ENCODE data around the gene TRIO. TPM values are rescaled to one million over a fixed set of nuclear protein-coding genes. Genes with fewer than 3 reads are reported as not detected.
"Not testable (repeated sequence)": the region's sequence is repeated elsewhere in the genome, so short reads cannot be mapped to it uniquely, and the experiment has no call there.

Gene TRIO
- polyA plus RNA-seq (2011; rRNA removed) (124 and 176 TPM in 2 replicates), polyA minus RNA-seq (2011; rRNA and poly(A)+ RNA removed) (522 and 534 TPM in 2 replicates)

DNA sequence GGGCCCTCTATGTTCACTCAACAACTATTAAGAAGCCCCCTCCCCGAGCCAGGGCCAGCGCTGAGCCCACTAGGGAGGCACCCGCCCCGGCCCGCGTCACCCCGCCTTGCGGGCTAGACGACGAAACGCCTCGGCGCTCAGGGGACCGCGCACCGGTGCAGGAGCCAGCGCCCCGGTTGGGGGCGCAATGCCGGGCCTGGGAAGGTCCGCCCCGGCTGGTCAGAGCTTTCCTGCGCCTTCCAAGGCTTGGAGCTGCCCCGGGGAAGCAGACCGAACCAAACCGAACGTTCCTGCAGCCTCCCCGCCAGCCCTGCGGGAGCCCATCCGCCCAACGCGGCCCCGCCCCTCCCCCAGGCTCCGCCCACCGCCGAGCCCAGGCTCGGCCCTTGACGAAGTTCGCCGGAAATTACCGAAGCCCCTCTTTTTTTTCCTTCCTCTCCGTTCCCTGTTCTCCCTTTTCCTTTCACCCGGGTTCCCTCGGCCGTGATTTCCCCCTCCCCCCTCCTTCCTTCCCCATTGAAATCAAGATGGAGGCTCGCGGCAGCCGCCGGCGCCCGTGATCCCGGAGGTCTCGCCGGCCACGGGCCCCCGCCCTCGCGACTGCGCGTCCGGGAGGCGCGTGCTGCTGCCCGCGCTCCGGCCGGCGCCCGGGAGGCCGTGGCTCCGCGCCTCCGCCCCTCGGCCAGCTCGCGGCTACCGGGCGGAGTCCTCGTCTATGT, at the start of gene TRIO:
Gene TRIO, plus strand, starts transcription at position 516 of the 719 bp plus-strand sequence. CDS start 384 bp downstream, outside the sequence.
- DNase-seq (ENCODE audit: low read depth): peak; percentile 50
- H3K36me3 ChIP-seq (ENCODE audit: control insufficient read depth, insufficient read depth, low read length): no peaks in the 10 kb centered on the region; the same call in 1 of the 2 replicates
- no peaks in the 10 kb centered on the region for H3K27me3 ChIP-seq (ENCODE audit: control insufficient read depth, insufficient read depth, low read length)
- H3K4me3 ChIP-seq (ENCODE audit: low read depth, low read length): peak within 1 kb of the TSS; percentile 96
- ChIA-PET CTCF (interaction anchor here (1.3 to 4.5 kb wide), 4 partner anchors 24 to 127 kb away, joined by 5 to 18 read pairs (median 6); no protein-coding TSS in a partner anchor), POLR2A (no interaction called here)
- TF ChIP-seq, protein P1, sequence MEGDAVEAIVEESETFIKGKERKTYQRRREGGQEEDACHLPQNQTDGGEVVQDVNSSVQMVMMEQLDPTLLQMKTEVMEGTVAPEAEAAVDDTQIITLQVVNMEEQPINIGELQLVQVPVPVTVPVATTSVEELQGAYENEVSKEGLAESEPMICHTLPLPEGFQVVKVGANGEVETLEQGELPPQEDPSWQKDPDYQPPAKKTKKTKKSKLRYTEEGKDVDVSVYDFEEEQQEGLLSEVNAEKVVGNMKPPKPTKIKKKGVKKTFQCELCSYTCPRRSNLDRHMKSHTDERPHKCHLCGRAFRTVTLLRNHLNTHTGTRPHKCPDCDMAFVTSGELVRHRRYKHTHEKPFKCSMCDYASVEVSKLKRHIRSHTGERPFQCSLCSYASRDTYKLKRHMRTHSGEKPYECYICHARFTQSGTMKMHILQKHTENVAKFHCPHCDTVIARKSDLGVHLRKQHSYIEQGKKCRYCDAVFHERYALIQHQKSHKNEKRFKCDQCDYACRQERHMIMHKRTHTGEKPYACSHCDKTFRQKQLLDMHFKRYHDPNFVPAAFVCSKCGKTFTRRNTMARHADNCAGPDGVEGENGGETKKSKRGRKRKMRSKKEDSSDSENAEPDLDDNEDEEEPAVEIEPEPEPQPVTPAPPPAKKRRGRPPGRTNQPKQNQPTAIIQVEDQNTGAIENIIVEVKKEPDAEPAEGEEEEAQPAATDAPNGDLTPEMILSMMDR (IDR thresholded peaks at IDR 0.05; ENCODE audit: insufficient read depth, low read depth, low read length): peak; percentile 61

- H3K4me3 ChIP-seq (ENCODE audit: low read depth, low read length); H3K27me3 ChIP-seq (ENCODE audit: control insufficient read depth, insufficient read depth, low read length); POLR2A ChIA-PET; H3K36me3 ChIP-seq (ENCODE audit: control insufficient read depth, insufficient read depth, low read length); DNase-seq (ENCODE audit: low read depth): not testable (repeated sequence)
- CTCF ChIA-PET: interaction anchor here (1.2 kb wide), 1 partner anchor 59 kb away, joined by 4 read pairs; no protein-coding TSS in a partner anchor
Measured at GRCh38 chr5:14097380-14097779, 45.8 kb upstream of the TRIO start.

DNA sequence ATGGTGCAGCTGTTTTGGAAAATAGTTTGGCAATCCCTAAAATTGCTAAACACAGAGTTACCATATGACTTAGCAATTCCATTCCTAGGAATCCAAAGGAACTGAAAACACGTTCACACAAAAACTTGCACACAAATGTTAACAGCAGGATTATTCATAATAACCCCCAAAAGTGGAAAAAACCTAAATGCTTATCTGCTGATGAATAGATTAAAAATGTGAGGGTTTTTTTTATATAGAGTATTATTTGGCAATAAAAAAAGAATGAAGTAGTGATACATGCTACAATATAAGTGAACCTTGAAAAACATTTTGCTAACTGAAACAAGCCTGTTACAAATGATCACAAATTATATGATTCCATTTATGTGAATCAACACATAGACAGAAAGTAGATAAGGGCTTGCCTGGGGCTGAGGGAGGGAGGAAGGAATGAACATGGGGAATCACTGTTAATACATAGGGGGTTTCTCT, 45.1 kb upstream of the TRIO start:
- DNase-seq (ENCODE audit: low read depth): peak; percentile 91
- no peak overlapping the region for H3K4me3 ChIP-seq (ENCODE audit: low read depth, low read length)
- CTCF ChIA-PET: no interaction called here
- POLR2A ChIA-PET: no interaction called here
- no peaks in the 10 kb centered on the region for H3K27me3 ChIP-seq (ENCODE audit: control insufficient read depth, insufficient read depth, low read length)
- H3K36me3 ChIP-seq (ENCODE audit: control insufficient read depth, insufficient read depth, low read length): no peaks in the 10 kb centered on the region
- TF ChIP-seq, protein P1 (IDR thresholded peaks at IDR 0.05; ENCODE audit: insufficient read depth, low read depth, low read length): no peak

DNA sequence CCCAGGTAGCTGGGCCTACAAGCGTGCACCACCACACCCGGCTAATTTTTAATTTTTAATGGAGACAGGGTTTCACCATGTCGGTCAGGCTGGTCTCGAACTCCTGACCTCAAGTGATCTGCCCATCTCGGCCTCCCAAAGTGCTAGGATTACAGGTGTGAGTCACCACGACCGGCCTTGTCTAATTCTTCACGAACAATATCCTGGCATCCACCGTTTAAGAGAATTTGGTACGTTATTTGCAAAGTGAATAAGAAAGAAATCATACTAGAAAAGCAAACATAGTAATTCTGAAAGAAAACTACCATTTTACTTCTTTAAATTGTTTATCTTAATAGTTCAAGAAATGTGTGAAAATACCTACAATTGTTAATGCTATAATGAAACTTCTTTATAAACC, 42.9 kb upstream of the TRIO start:
- POLR2A ChIA-PET: no interaction called here
- DNase-seq (ENCODE audit: low read depth): no peak
- TF ChIP-seq, protein P1 (IDR thresholded peaks at IDR 0.05; ENCODE audit: insufficient read depth, low read depth, low read length): no peak
- H3K36me3 ChIP-seq (ENCODE audit: control insufficient read depth, insufficient read depth, low read length): no peaks in the 10 kb centered on the region
- no peaks in the 10 kb centered on the region for H3K27me3 ChIP-seq (ENCODE audit: control insufficient read depth, insufficient read depth, low read length)
- CTCF ChIA-PET: interaction anchor here (1.0 kb wide), 1 partner anchor 65 kb away, joined by 3 read pairs; no protein-coding TSS in a partner anchor
- no peak overlapping the region for H3K4me3 ChIP-seq (ENCODE audit: low read depth, low read length)

GRCh38 chr5:14101922-14102321, 41.2 kb upstream of the TRIO start:
- DNase-seq (ENCODE audit: low read depth): no peak
- Histone ChIP-seq H3K36me3 (ENCODE audit: control insufficient read depth, insufficient read depth, low read length) (no peaks in the 10 kb centered on the region), H3K27me3 (ENCODE audit: control insufficient read depth, insufficient read depth, low read length) (no peaks in the 10 kb centered on the region), H3K4me3 (ENCODE audit: low read depth, low read length) (no peak overlapping the region)
- POLR2A ChIA-PET: interaction anchor here (1.1 kb wide), 1 partner anchor 55 kb away, joined by 3 read pairs; no protein-coding TSS in a partner anchor
- TF ChIP-seq, protein P1 (IDR thresholded peaks at IDR 0.05; ENCODE audit: insufficient read depth, low read depth, low read length): no peak
- CTCF ChIA-PET: interaction anchor here (0.8 to 1.3 kb wide), 2 partner anchors 107 to 315 kb away, joined by 3 read pairs; no protein-coding TSS in a partner anchor

Data from BJ (cell line).